Astrocyte of the cerebellum (primary cell): Measurements from ENCODE around the gene DMD.
"Not testable (repeated sequence)": the region's sequence is repeated elsewhere in the genome, so short reads cannot be mapped to it uniquely, and the experiment has no call there.

Source experiments
- DNase-seq: peaks from one replicate; pipeline ENCODE4 v3.0.0-alpha.2; 2011; ENCODE audit warnings: low read depth
- H3K4me3 ChIP-seq: 2 replicates; pipeline ENCODE4 v1.5.1; 2011; ENCODE audit warnings: mild to moderate bottlenecking, low read depth, low read length, moderate library complexity
- CTCF ChIP-seq: IDR thresholded peaks from 2 replicates; pipeline ENCODE4 v1.5.1; 2012; ENCODE audit warnings: low read length, low read depth, moderate library complexity, mild to moderate bottlenecking; ENCODE audit errors: missing control alignments
- in situ Hi-C: cut with HindIII; loops from 2 replicates; pipeline ENCODE4 v1.10.0; 2017; ENCODE audit warnings: low sequenced_read_pairs

The DMD gene

GRCh38 chrX:33078273-33078672 lies 133.1 kb downstream of the DMD start:
- in situ Hi-C loops: no loop called here
- no peak for DNase-seq
- TF ChIP-seq CTCF: no peak
- no peak overlapping the region for H3K4me3 ChIP-seq

- H3K4me3 ChIP-seq, DNase-seq, in situ Hi-C loops: not testable (repeated sequence)
These were observed 137.7 kb downstream of the DMD start for GRCh38 chrX:33073660-33074059.

- no peak for DNase-seq
- TF ChIP-seq CTCF: no peak
- no peak overlapping the region for H3K4me3 ChIP-seq
- in situ Hi-C loops: no loop called here
These were observed 145.9 kb downstream of the DMD start for GRCh38 chrX:33065415-33065814.

- no peak for DNase-seq
- in situ Hi-C loops: no loop called here
- H3K4me3 ChIP-seq: no peak overlapping the region
- no peak for TF ChIP-seq CTCF
These were observed 149.3 kb downstream of the DMD start for GRCh38 chrX:33062041-33062440.

GRCh38 chrX:33053001-33053400 lies 158.3 kb downstream of the DMD start:
- no peak for DNase-seq
- TF ChIP-seq CTCF: no peak
- in situ Hi-C loops: no loop called here
- no peak overlapping the region for H3K4me3 ChIP-seq

GRCh38 chrX:33045882-33046281 lies 165.5 kb downstream of the DMD start:
- H3K4me3 ChIP-seq: no peak overlapping the region
- DNase-seq: no peak
- no peak for TF ChIP-seq CTCF
- in situ Hi-C loops: no loop called here

- no peak for DNase-seq
- no peak overlapping the region for H3K4me3 ChIP-seq
- in situ Hi-C loops: no loop called here
- TF ChIP-seq CTCF: no peak
These were observed 166.1 kb downstream of the DMD start for GRCh38 chrX:33045245-33045644.
